Measurements from ENCODE around the gene STN1.

STN1 gene

GRCh38 chr10:103918053-103918846 lies at the start of gene STN1:
Gene STN1, minus strand, starts transcription at chr10:103918184. Its CDS starts 590 bp downstream, at chr10:103917594.
- peak; percentile 99 for DNase-seq

- DNase-seq = peak; percentile 56
These were observed 49.6 kb upstream of the STN1 start for GRCh38 chr10:103967448-103968071.

- DNase-seq = peak; percentile 93
These were observed 48.9 kb upstream of the STN1 start, which contains the start of gene SLK for GRCh38 chr10:103966671-103967447. Gene SLK, plus strand, starts transcription at chr10:103967140. Its CDS starts 606 bp downstream, at chr10:103967746.

DNA sequence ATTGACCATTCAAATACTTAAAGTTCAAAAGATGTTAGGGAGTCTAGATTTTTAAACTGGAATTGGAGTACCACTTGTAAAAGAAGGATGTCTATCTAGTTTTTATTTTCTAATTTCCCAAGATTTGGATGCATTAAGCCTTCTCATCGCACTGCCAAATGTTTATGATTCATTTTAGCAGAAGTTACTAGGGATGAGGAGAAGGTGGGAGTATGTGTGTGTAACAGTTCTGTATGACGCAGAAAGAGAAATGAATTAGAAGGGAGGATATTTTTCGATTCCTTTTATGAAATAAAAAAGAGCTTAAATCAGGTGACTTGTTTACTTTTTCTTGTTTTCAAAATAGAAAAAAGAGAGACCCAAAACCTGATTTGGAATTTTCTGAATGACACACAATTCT lies 42.1 kb upstream of the STN1 start:
- no peak for DNase-seq

DNA sequence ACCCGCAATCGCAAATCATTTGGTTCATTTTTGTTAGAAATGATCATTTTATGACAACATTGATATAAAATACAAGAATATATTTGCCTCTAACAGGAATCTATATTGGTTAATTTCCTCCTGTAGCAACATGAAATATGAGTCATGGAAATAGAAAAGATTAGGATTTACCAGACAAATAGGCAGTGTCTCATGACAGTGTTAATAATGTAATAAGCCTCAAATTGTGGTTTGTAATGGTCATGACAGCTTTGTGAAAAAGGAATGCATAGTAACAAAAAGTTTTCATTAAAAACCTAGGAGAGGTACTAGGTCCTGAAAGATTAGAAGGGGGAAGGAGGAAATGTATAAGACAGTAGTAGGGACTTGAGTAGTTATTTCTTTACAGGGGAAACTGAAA lies 41.0 kb upstream of the STN1 start:
- peak; percentile 32 for DNase-seq

DNA sequence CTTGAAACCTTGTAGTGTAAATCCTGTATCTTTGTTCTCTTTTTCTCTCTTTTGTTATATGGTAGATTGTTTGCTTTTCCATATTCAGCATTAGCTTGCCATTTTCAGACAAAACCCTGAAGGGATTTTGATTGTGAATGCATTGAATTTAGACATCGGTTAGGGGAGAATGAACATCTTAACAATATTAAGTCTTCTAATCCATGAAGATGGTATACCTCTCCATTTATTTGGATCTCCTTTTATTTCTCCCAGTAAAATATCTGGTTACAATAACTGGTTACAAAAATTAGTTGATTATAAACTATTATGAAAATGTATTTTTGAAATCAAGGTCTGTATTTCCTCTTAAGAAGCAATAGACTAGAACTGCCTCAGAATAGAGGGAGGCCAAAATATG lies 36.6 kb upstream of the STN1 start:
- DNase-seq = no peak

GRCh38 chr10:103951942-103952341 lies 34.0 kb upstream of the STN1 start:
- DNase-seq = no peak

DNA sequence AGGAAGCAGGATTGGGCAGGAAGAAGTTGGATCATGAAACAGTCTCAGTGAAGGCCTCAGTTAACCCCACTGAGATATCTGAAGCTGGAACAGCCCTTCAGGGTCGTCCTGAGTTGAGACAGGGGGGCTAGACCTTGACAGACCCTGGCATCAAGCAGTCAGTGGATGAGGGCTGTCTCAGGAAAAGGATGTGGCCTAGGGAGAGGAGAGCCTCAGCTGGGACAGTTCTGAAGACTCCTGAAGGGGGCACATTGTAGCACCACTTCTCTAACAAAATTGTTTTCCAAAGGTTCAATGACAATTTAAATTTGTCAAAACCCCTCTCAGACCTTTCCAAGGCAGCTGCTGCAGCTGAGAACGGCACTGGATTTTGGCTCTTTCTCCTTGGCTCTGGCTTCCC lies 33.2 kb upstream of the STN1 start:
- no peak for DNase-seq

DNA sequence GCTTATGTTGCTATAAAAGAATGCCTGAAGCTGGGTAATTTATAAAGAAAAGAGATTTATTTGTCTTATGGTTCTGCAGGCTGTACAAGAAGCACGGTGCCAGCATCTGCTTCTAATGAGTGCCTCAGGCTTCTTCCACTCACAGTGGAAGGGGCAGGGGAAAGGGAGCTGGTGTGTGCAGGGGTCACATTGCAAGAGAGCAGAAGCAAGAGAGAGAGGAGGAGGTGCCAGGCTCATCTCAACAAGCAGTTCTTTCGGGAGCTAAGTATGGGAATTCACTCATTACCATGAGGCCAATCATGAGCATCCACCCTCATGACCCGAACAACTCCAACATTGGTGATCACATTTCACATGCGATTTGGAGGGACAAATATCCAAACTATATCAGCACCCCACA lies 31.7 kb upstream of the STN1 start:
- DNase-seq = no peak

GRCh38 chr10:103947799-103948516 lies 30.0 kb upstream of the STN1 start:
- DNase-seq = peak; percentile 48

DNA sequence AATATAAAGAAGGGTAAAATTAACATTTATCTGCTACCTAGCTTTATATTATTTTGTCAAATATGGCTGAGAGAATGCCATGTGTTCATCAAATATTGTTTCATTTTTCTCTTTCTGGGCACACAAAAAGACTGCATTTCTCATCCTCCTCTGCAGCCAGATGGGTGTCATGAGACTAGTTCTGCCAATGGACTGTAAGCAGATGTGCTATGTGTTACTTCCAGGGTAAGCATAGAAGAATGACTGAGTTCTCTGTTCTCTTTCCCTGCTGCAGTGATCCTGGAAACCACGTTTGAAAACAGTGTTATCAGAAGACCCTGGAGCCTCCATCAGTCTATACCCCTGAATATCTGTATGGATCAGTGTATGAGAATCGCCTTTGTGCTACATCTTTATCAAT lies 24.9 kb upstream of the STN1 start:
- DNase-seq = no peak

- no peak for DNase-seq
These were observed 23.8 kb upstream of the STN1 start for GRCh38 chr10:103941801-103942200.

DNA sequence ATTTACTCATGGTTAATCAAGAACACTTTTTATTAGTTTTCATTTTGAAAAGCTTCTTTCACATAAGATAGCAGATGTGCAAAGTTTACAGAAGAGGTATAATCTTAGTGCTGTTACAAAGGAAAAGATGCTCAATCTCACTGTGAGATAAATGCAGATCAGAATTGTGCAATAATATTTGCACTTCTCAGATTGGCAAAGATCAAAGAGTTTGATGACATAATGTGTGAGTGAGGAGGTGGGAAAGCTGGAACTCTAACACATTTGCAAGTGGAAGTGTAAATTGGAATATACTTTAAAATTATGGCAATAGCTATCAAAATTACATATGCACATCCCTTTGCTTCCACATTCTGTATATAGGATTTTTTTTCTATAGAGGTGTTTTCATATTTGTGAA lies 21.5 kb upstream of the STN1 start:
- no peak for DNase-seq

DNA sequence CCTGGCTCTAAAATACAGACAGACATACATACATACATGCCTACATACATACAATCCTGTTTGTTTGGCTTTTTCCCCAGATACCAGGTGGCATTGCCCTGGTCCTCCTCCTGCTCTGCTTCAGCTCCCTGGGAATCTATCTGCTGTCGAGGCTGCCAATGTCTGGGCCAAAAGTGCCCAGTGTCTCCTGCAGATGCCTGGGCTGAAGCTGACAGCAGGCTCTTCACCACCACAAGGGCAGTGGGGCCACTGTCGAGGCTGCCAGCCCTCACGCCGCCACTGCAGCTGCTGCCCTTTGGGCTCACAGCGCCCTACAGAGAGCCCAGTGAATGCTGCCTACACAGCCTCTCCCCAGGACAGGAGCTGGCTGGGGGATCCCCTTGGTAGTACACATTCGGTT lies 18.0 kb upstream of the STN1 start:
- no peak for DNase-seq

DNA sequence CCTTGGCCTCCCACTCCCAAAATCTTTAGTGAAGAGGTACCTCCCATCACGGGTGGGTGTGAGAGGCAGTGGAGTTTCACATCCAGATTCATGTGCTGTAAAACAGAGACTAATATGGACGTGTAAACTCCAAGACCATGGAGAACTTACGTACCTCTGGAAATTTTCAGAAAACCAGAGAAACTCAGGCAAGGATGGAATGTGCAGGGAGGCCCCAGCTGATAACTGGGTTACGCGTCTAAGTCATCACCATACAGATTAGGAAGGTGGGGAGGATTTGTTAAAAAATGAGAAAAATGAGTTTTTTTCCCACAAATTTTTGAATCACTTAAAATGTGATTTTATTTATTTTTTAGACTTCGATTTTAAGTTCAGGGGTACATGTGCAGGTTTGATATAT lies 16.3 kb upstream of the STN1 start:
- DNase-seq = no peak

DNA sequence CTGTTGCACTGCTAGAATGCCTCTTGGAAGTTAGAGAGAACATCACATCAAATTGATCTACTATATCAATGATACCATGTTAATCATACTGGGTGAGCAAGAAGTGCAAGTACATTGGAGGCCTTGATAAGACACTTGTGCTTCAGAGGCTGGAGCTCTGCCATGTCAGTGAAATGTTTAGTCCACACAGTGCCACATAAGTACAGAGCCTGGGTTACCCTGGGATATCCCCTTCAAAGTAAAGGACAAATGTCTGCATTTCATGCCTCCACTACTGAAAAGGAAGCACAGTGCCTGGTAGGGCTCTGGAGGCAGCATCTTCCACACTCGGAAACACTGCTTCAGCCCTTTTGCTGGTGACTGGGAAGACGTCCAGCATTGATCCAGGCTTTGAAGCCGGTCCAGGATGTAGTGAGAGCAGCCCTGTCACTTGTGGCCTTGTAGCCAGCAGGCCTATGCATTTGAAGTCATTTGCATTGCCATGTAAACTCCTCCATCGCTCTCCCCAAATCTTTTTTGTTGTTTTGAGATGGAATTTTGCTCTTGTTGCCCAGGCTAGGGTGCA lies 15.7 kb upstream of the STN1 start:
- DNase-seq = no peak

DNA sequence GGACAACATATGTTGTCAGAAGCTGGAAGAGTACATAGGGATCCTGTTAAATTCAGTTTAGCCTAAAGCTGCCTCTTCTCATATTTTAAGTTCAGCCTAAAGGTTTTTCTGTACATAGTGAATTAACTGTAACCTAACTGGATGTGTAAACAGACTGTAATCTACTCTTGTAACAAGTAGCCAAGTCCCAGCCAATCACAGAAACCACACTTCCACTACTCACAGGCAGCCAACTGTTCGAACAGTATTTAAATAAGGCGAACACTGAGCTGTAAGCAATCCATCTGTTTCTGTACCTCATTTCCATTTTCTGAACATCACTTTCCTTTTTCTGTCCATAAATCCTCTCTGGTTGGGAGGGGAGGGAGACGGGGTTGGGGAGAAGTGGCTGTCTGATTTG lies 15.0 kb upstream of the STN1 start:
- DNase-seq = no peak

GRCh38 chr10:103932271-103932670 lies 14.3 kb upstream of the STN1 start:
- no peak for DNase-seq

- no peak for DNase-seq
These were observed 13.6 kb upstream of the STN1 start for GRCh38 chr10:103931603-103932002.

DNA sequence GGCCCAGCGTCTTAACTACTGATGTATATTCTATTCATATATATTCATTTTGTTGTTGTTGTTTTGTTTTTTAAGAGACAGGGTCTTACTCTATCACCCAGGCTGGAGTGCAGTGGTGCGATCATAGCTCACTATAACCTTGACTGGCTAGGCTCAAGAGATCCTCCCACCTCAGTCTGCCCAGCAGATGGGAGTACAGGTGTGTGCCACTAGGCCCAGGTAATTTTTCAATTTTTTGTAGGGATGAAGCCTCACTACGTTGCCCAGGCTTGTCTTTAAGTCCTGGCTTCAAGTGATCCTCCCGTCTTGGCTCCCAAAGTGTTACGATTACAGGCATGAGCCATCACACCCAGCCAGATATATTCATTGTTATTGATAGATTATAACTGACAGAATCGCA lies 12.9 kb upstream of the STN1 start:
- no peak for DNase-seq

DNA sequence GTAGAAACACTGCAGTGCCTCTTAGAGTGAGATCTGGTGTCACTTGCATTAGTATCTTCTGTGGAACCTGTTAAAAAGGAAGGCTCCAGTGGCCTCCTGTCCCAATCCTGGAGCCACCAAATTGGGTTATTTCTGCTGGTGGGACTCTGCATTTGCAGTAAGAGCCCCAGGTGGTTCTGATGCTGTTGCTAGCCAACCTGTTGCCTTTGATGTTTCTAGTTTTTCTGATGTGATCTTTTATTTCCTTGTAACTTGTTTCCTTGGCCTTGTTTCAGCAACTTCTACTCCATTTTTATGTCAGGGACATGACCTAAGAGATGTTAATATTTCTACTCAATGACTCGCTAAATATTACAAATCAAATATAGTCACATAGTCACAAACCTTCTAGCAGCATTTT lies 12.5 kb upstream of the STN1 start:
- no peak for DNase-seq

- DNase-seq = no peak
These were observed 11.5 kb upstream of the STN1 start for GRCh38 chr10:103929381-103929921.

Measured in hematopoietic multipotent progenitor cell treated with erythropoietin and hydrocortisone succinate and interleukin-3 and kit ligand, for 4 days (in vitro differentiated cells).